GM12878 (cell line): ENCODE measurements around the gene TM9SF4. TPM values are rescaled to one million over a fixed set of nuclear protein-coding genes. Genes with fewer than 3 reads are reported as not detected.
A peak's percentile ranks its signal among the peaks of the same experiment; 100 is the strongest.

Source experiments
- ATAC-seq: fragments of 200-7000 bp; cut with Tn5 transposase; 3 replicates; pipeline ENCODE4 v1.9.1; 2020; ENCODE audit warnings: mild to moderate bottlenecking, moderate library complexity
- BruUV-seq: library from RNA; stranded (reverse); fragments of 400-500 nt; replicated peaks from 2 replicates; lab custom pipeline; 2021; lab: Mats Ljungman, UMichigan
- CTCF ChIA-PET: fragments of 300-600 bp; sonication (Branson Sonifier 250); formaldehyde crosslinking; extraction: SDS; loops from one replicate; lab custom pipeline; 2021; ENCODE audit warnings: inconsistent platforms; lab: Yijun Ruan, JAX
- POLR2A ChIA-PET: fragments of 350-600 bp; formaldehyde crosslinking; extraction: SDS; loops from one replicate; lab custom pipeline; 2021; ENCODE audit warnings: inconsistent platforms; lab: Charles Lee
- RAD21 ChIA-PET: fragments of 300-600 bp; sonication (Branson Sonifier 250); formaldehyde crosslinking; loops from one replicate; lab custom pipeline; 2023; ENCODE audit warnings: antibody characterized with exemption; ENCODE audit not compliant: unreplicated experiment; lab: Charles Lee
- SMC1A ChIA-PET: fragments of 300-600 bp; sonication (Branson Sonifier 250); formaldehyde crosslinking; loops from one replicate; lab custom pipeline; 2023; ENCODE audit not compliant: unreplicated experiment, uncharacterized antibody; lab: Charles Lee
- DNase-seq: peaks from one replicate; pipeline ENCODE4 v3.0.0-alpha.2; 2011; ENCODE audit warnings: low read depth, low spot score
- FAIRE-seq: peaks from 3 replicates; lab custom pipeline; 2011; peaks lifted over from hg19 to GRCh38; lab: Jason Lieb, UNC
- H2AFZ ChIP-seq: 2 replicates; pipeline ENCODE4 v1.6.0; 2011; ENCODE audit warnings: low read depth, low read length, control low read depth; ENCODE audit not compliant: control insufficient read depth
- H3K27ac ChIP-seq: 2 replicates; pipeline ENCODE4 v1.5.1; 2011; ENCODE audit warnings: control low read depth; ENCODE audit not compliant: control insufficient read depth, insufficient read depth
- H3K27me3 ChIP-seq, 2 experiments: replicated peaks in 1 of 2; 2 replicates each; pipeline versions ENCODE4 v1.6.0 to v1.6.1; 2011; ENCODE audit warnings: low read length in 1 of 2; ENCODE audit not compliant: control insufficient read depth in 2 of 2, insufficient read depth in 2 of 2
- H3K36me3 ChIP-seq, 2 experiments: 2 replicates each; pipeline ENCODE4 v1.5.1; 2011; ENCODE audit warnings: low read length in 1 of 2; ENCODE audit not compliant: control insufficient read depth in 2 of 2, insufficient read depth in 2 of 2
- H3K4me1 ChIP-seq: 2 replicates; pipeline ENCODE4 v1.6.1; 2011; ENCODE audit warnings: mild to moderate bottlenecking, low read length, moderate library complexity, mixed read lengths; ENCODE audit not compliant: control insufficient read depth, insufficient read depth
- H3K4me2 ChIP-seq: 2 replicates; pipeline ENCODE4 v1.6.0; 2011; ENCODE audit warnings: control low read depth; ENCODE audit not compliant: control insufficient read depth, insufficient read depth
- H3K4me3 ChIP-seq: fragments of 200-600 bp; sonication (generic); 2 replicates; pipeline ENCODE4 v1.5.1; 2016
- H3K79me2 ChIP-seq: 2 replicates; pipeline ENCODE4 v1.6.0; 2011; ENCODE audit warnings: low read length; ENCODE audit not compliant: control insufficient read depth, insufficient read depth
- H3K9ac ChIP-seq: 2 replicates; pipeline ENCODE4 v1.8.0; 2011; ENCODE audit warnings: low read length, control low read depth, mixed read lengths; ENCODE audit not compliant: control insufficient read depth, insufficient read depth
- H3K9me3 ChIP-seq: replicated peaks from 3 replicates; pipeline ENCODE4 v1.5.1; 2011; ENCODE audit warnings: mild to moderate bottlenecking, low read length; ENCODE audit not compliant: control insufficient read depth, insufficient read depth
- H4K20me1 ChIP-seq: 2 replicates; pipeline ENCODE4 v1.6.0; 2011; ENCODE audit not compliant: control insufficient read depth, insufficient read depth
- IKZF1 ChIP-seq: fragments of 450-650 bp; conservative IDR thresholded peaks from 2 replicates; pipeline ENCODE4 v1.6.1; 2017; ENCODE audit warnings: antibody characterized with exemption, mild to moderate bottlenecking
- NFIC ChIP-seq: IDR thresholded peaks from 2 replicates; pipeline ENCODE4 v1.6.1; 2012; ENCODE audit warnings: low read depth, mild to moderate bottlenecking, inconsistent platforms, low read length, moderate library complexity
- ZSCAN29 ChIP-seq: fragments of 450-650 bp; IDR thresholded peaks from 2 replicates; pipeline ENCODE4 v1.6.1; 2017; ENCODE audit warnings: mild to moderate bottlenecking, moderate library complexity
- WGBS: methylation state at CpG from one replicate; pipeline ENCODE4 v1.1.6; 2016; ENCODE audit warnings: low lambda C conversion rate; ENCODE audit not compliant: insufficient replicate concordance, insufficient coverage; ENCODE audit errors: missing lambda C conversion rate; 5-methylcytosine and 5-hydroxymethylcytosine counted together
- in situ Hi-C: fragments of 300-500 bp; cut with MboI; formaldehyde crosslinking; loops from 9 replicates; pipeline ENCODE4 v1.14.3; 2018; ENCODE audit warnings: mixed read lengths
- intact Hi-C: fragments of 100-400 bp; cut with micrococcal nuclease; formaldehyde crosslinking; loops from one replicate; pipeline ENCODE4 v1.14.2; 2022; ENCODE audit not compliant: unreplicated experiment
- polyA plus RNA-seq, 11 experiments: library from polyadenylated mRNA; depleted of rRNA in 4 of 11; unstranded in 6 of 11; stranded (reverse) in 5 of 11; fragments of >200 nt; fragmentation: Nextera tagmentation in 4 of 11; fragmentation: Illumina TruSeq in 1 of 11; extraction: Ambion mirVana in 4 of 11; extraction: Trizol in 1 of 11; gene quantifications; 1 replicate in 1 of 11; 2 replicates in 10 of 11; pipeline versions ENCODE4 v1.2.1 to v1.2.3, GENCODE V29; 2011 to 2016; ENCODE audit warnings: inconsistent platforms in 2 of 11, missing spikeins in 2 of 11, low read depth in 1 of 11
- total RNA-seq, 4 experiments: library from RNA; depleted of rRNA in 3 of 4; stranded (reverse); fragments of >200 nt in 3 of 4; fragmentation: Illumina TruSeq in 1 of 4; extraction: Trizol in 1 of 4; gene quantifications; 2 replicates each; pipeline versions ENCODE4 v1.2.1 to v1.2.3, GENCODE V29; 2013 to 2021
- TF ChIP-seq, protein P1 (sequence below): IDR thresholded peaks from 2 replicates; pipeline ENCODE4 v1.6.1; 2012; ENCODE audit warnings: low read length, inconsistent platforms

The TM9SF4 gene
- total and polyA plus RNA-seq, 10 of the 15 experiments (the other 5 are each of a cell fraction or from before 2014, with no cell fraction given): 8.5 to 47.8 (median 24.3) TPM

DNA sequence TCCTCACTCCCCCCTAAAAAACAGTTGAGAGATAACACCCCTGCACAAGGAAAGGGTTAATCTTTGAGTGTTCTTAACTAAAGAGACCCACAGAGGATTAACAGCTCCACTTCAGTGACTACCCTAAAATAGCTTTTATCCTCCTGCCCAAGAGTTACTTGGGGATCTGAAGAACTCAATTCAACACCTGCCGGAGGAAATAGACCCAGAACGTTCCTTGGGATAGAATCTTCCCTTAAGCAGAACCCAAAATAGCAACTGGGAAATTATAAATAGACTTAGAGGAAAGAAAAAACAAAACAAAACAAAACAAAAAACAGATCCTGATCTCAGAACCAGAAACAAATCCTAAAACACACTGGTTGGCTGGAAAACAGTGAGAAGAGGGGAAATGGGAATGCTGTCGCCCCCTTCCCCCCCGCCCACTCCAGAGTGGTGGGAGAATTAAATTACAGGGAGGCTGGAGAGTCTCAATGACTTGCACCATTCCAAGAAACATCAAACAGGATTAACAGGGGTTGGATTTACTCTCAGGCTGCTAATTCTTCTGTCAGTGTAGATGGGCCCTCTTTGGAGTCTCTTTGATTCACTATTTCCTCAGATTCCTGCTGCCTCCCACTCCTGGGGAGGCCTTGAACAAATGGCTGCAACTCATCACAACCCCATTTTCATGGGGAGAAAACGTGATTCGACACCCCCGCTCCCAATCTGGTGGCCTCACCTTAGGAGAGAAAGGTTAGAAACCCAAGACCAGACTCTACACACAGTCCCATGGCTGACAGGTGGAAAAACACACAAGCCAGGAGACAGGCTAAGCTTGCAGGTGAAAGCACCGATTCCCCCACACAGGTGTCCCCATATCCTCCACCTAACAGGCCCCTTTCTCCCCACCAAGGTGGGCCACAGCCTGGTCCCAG is 96.6 kb downstream of the TM9SF4 start:
- in situ Hi-C loops: no loop called here
- Histone ChIP-seq H3K27me3 (no peaks in the 10 kb centered on the region), H3K36me3 (peaks cover 2 to 13% of the 10 kb centered on the region in 2 experiments), H3K9me3 (no peaks in the 10 kb centered on the region), H2AFZ (no peak overlapping the region), H3K79me2 (peaks cover 83% of the 10 kb centered on the region), H3K27ac (peak overlapping the region; percentile 84), H3K9ac (peak overlapping the region; percentile 98), H3K4me3 (peak overlapping the region; percentile 77), H4K20me1 (no peaks in the 10 kb centered on the region; the same call in 1 of the 2 replicates), H3K4me1 (peaks cover 20% of the 10 kb centered on the region), H3K4me2 (peak overlapping the region; percentile 85)
- DNase-seq (no peak), ATAC-seq (no peak), FAIRE-seq (no peak)
- intact Hi-C loops: loop anchor here (2.0 to 5.0 kb wide), 3 partner anchors 81 to 174 kb away; partner anchors contain the start of gene ASXL1
- 51% methylated on average over 8 of the region's 8 CpGs for WGBS
- ChIA-PET RAD21 (interaction anchor here (1.0 to 2.8 kb wide), 9 partner anchors 26 to 446 kb away, joined by 3 to 22 read pairs (median 4); partner anchors contain the start of gene ASXL1), CTCF (interaction anchor here (0.6 to 1.6 kb wide), 5 partner anchors 44 to 174 kb away, joined by 3 to 5 read pairs (median 3); no protein-coding TSS in a partner anchor), POLR2A (interaction anchor here (0.5 to 0.9 kb wide), 3 partner anchors 79 to 90 kb away, joined by 3 to 5 read pairs (median 3); no protein-coding TSS in a partner anchor), SMC1A (interaction anchor here (0.8 to 2.1 kb wide), 10 partner anchors 12 to 171 kb away, joined by 3 to 9 read pairs (median 3); no protein-coding TSS in a partner anchor)
- TF ChIP-seq IKZF1: no peak
- TF ChIP-seq, protein P1, sequence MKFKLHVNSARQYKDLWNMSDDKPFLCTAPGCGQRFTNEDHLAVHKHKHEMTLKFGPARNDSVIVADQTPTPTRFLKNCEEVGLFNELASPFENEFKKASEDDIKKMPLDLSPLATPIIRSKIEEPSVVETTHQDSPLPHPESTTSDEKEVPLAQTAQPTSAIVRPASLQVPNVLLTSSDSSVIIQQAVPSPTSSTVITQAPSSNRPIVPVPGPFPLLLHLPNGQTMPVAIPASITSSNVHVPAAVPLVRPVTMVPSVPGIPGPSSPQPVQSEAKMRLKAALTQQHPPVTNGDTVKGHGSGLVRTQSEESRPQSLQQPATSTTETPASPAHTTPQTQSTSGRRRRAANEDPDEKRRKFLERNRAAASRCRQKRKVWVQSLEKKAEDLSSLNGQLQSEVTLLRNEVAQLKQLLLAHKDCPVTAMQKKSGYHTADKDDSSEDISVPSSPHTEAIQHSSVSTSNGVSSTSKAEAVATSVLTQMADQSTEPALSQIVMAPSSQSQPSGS: 0 out of 2 replicates have a peak, but pooled peaks have one; percentile 7
- TF ChIP-seq ZSCAN29: no peak
- peak; percentile 26; the same call in 1 of the 2 replicates for TF ChIP-seq NFIC
- BruUV-seq: no TSS peak
